Purkinje cell (primary cell): ENCODE results near the gene MYO6. TPM values are rescaled to one million over a fixed set of nuclear protein-coding genes. Genes with fewer than 3 reads are reported as not detected.

Source experiments
- polyA plus RNA-seq: library from polyadenylated mRNA; unstranded; fragments of >200 nt; fragmentation: Nextera tagmentation; gene quantifications from 2 replicates; pipeline ENCODE4 v1.2.1, GENCODE V29; 2014

The MYO6 gene
- 59.2 and 73.5 TPM in 2 replicates for polyA plus RNA-seq

DNA sequence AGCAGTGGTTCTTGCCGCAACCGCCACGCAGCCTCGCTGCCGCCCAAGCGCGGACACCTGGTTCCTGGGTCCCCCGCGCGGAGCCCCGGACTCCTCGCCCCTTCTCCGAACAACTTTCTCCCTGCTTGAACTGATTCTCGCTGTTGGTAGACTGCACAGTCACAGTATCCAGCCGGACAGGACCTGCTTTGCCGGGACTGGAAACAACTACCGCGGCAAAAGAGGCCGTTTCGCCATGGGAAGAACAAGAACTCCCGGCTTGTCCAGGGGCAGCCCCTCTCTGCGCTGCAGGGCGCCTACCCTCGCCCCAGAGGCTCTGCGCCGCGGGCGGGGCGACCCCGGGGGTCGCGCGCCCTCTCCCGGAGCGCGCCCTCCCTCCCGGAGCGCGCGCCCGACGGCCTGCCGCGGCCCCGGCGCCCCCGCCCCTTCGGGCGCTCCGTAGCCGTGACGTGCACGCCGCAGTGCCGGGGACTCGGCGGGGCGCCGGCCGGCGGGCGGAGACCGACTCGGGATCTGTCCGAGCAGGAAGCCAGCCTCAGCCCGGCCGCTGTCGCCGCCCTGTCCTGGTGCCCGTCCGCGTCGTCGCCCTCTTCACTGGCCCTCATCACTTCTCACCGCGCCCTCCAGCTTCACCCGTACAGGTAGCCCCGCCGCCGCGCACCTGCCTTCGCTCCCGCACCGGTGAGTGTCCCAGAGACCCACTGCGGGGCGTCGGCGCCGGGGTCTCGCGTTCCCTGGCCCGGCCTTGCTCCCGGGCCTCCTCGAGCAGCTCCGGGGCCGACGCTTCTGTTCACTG is at the start of gene MYO6:
Gene MYO6 (plus strand): TSS at position 497 of the 796 bp plus-strand sequence. CDS start 68,309 bp downstream, outside the sequence.

Other genes starting within 250 kb of the MYO6 start
- gene SENP6, start 147.4 kb upstream of the MYO6 start, polyA plus RNA-seq: 52.5 and 70.0 TPM in 2 replicates